ENCODE data around the gene OSBPL10.

The OSBPL10 gene

GRCh38 chr3:31753050-31753425, 228.0 kb downstream of the OSBPL10 start:
- Histone ChIP-seq H3K27me3 (no peaks in the 10 kb centered on the region), H3K9me3 (no peaks in the 10 kb centered on the region), H3K4me3 (ENCODE audit: low read depth, low read length) (no peak overlapping the region), H3K4me1 (no peaks in the 10 kb centered on the region), H3K36me3 (no peaks in the 10 kb centered on the region)
- no peak for DNase-seq
- no peak for TF ChIP-seq CTCF (IDR thresholded peaks at IDR 0.05; ENCODE audit: low read depth, low read length)

DNA sequence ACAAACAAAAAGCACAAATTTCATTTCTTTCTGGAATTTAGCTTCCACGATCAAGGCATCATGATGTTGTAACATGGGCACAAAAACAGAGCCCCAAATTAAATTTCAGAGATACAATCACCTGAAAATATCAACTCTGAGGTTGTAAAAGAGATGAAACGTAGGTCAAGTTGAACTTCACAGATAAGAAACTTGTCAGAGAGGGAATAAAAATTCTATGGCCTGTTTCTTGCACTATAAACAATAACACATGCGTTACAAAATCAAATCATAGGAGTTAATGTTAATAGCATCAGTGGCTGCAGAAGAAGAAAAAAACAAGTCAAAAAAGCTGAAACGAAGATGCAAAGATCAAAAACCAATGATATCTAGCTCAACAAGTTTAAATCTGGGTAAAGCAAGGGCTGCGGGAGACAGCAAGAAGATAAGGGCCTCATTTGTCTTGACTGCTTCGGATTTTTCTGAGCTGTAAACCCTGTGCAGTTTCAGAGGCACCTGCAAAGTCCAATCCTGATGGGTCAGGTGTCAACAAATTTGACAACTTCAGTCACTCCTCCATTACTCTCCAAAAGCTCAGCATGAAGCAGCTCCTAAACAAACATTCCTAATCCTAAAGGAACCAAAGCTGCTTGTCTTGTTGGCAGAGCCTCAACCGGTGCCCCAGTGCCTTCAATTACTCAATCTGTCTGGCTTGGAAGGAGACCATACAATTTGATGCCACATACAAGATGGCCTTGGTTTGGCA, 228.6 kb downstream of the OSBPL10 start:
- Histone ChIP-seq H3K36me3 (no peaks in the 10 kb centered on the region), H3K4me1 (no peaks in the 10 kb centered on the region), H3K4me3 (ENCODE audit: low read depth, low read length) (no peak overlapping the region), H3K9me3 (no peaks in the 10 kb centered on the region), H3K27me3 (no peaks in the 10 kb centered on the region)
- no peak for TF ChIP-seq CTCF (IDR thresholded peaks at IDR 0.05; ENCODE audit: low read depth, low read length)
- no peak for DNase-seq

DNA sequence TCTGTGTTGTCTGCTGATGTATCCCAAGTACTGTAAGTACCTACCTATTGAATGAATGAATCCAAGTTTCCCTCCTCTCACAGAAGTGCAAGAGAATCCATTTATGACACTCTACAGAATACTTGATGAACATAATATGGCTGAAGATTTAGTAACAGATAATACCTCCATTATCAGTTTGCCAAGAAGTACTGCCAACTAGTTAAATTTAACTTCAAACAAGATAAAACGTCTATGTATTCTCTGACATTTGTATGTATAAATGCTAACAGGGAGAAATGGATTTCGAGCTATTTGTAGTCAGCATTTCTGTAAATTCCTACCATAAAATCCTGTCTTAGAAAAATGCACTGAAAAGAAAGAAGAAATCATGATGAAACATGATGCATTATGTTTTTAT, 230.7 kb downstream of the OSBPL10 start:
- no peak for TF ChIP-seq CTCF (IDR thresholded peaks at IDR 0.05; ENCODE audit: low read depth, low read length)
- no peak for DNase-seq
- Histone ChIP-seq H3K9me3 (no peaks in the 10 kb centered on the region), H3K4me3 (ENCODE audit: low read depth, low read length) (no peak overlapping the region), H3K4me1 (no peaks in the 10 kb centered on the region), H3K36me3 (no peaks in the 10 kb centered on the region), H3K27me3 (no peaks in the 10 kb centered on the region)

GRCh38 chr3:31748933-31749295, 232.1 kb downstream of the OSBPL10 start:
- no peak for TF ChIP-seq CTCF (IDR thresholded peaks at IDR 0.05; ENCODE audit: low read depth, low read length)
- Histone ChIP-seq H3K4me3 (ENCODE audit: low read depth, low read length) (no peak overlapping the region), H3K27me3 (no peaks in the 10 kb centered on the region), H3K36me3 (no peaks in the 10 kb centered on the region), H3K4me1 (no peaks in the 10 kb centered on the region), H3K9me3 (no peaks in the 10 kb centered on the region)
- no peak for DNase-seq

GRCh38 chr3:31748281-31748932, 232.7 kb downstream of the OSBPL10 start:
- Histone ChIP-seq H3K27me3 (no peaks in the 10 kb centered on the region), H3K9me3 (no peaks in the 10 kb centered on the region), H3K4me1 (no peaks in the 10 kb centered on the region), H3K36me3 (no peaks in the 10 kb centered on the region), H3K4me3 (ENCODE audit: low read depth, low read length) (no peak overlapping the region)
- no peak for DNase-seq
- TF ChIP-seq CTCF (IDR thresholded peaks at IDR 0.05; ENCODE audit: low read depth, low read length), result no peak

GRCh38 chr3:31747785-31748184, 233.3 kb downstream of the OSBPL10 start:
- DNase-seq, result no peak
- TF ChIP-seq CTCF (IDR thresholded peaks at IDR 0.05; ENCODE audit: low read depth, low read length), result no peak
- no peaks in the 10 kb centered on the region for H3K36me3 ChIP-seq
- no peaks in the 10 kb centered on the region for H3K4me1 ChIP-seq
- no peak overlapping the region for H3K4me3 ChIP-seq (ENCODE audit: low read depth, low read length)
- H3K9me3 ChIP-seq, result no peaks in the 10 kb centered on the region
- no peaks in the 10 kb centered on the region for H3K27me3 ChIP-seq

Measured in BE2C (cell line).